Peyer's patch (tissue), 4 donors: ENCODE results near the gene EFNA5.

ENCODE experiments used
- POLR2A ChIP-seq, 2 donors: fragments of 450-650 bp; IDR thresholded peaks; one replicate each; pipeline ENCODE4 v1.5.1; 2017; ENCODE audit warnings: antibody characterized with exemption in 2 of 2, mild to moderate bottlenecking in 2 of 2, moderate library complexity in 2 of 2
- TF ChIP-seq, protein P1 (sequence below), 6 experiments: fragments of 450-650 bp in 4 of 6; fragments of 200-600 bp in 2 of 6; sonication (generic) in 1 of 6; IDR thresholded peaks; one replicate each; pipeline ENCODE4 v1.5.1; 2017 to 2019; ENCODE audit warnings: antibody characterized with exemption in 6 of 6, mild to moderate bottlenecking in 3 of 6, moderate library complexity in 1 of 6

DNA sequence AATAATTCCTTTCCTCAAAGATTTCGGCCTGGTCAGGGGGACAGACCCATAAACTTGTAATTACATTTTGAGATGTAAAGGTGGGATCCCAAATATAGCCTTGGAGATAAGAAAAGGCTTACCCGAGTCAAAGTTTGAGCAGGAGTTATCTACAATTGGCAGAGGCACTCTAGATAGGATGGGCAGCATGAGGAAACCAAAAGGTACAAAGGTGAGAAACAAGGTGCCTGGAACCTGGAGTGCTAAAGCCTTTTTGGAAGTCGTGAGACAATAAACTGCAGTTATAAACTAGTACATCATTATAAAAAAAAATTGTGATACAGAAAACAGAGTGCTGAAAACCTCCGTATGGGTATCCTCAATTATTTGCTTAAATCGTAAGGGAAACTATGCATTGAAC, 212.4 kb downstream of the EFNA5 start:
- TF ChIP-seq, protein P1, sequence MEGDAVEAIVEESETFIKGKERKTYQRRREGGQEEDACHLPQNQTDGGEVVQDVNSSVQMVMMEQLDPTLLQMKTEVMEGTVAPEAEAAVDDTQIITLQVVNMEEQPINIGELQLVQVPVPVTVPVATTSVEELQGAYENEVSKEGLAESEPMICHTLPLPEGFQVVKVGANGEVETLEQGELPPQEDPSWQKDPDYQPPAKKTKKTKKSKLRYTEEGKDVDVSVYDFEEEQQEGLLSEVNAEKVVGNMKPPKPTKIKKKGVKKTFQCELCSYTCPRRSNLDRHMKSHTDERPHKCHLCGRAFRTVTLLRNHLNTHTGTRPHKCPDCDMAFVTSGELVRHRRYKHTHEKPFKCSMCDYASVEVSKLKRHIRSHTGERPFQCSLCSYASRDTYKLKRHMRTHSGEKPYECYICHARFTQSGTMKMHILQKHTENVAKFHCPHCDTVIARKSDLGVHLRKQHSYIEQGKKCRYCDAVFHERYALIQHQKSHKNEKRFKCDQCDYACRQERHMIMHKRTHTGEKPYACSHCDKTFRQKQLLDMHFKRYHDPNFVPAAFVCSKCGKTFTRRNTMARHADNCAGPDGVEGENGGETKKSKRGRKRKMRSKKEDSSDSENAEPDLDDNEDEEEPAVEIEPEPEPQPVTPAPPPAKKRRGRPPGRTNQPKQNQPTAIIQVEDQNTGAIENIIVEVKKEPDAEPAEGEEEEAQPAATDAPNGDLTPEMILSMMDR (IDR thresholded peaks at IDR 0.05) = no peak
- TF ChIP-seq POLR2A (IDR thresholded peaks at IDR 0.05) = no peak
